Measurements from ENCODE around the gene MGST2.

MGST2 gene

GRCh38 chr4:139647184-139647583 is 18.4 kb upstream of the MGST2 start:
- TF ChIP-seq, protein P1, sequence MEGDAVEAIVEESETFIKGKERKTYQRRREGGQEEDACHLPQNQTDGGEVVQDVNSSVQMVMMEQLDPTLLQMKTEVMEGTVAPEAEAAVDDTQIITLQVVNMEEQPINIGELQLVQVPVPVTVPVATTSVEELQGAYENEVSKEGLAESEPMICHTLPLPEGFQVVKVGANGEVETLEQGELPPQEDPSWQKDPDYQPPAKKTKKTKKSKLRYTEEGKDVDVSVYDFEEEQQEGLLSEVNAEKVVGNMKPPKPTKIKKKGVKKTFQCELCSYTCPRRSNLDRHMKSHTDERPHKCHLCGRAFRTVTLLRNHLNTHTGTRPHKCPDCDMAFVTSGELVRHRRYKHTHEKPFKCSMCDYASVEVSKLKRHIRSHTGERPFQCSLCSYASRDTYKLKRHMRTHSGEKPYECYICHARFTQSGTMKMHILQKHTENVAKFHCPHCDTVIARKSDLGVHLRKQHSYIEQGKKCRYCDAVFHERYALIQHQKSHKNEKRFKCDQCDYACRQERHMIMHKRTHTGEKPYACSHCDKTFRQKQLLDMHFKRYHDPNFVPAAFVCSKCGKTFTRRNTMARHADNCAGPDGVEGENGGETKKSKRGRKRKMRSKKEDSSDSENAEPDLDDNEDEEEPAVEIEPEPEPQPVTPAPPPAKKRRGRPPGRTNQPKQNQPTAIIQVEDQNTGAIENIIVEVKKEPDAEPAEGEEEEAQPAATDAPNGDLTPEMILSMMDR (IDR thresholded peaks at IDR 0.05; ENCODE audit: insufficient read depth, low read length, poor library complexity, severe bottlenecking): no peak
- TF ChIP-seq EZH2phosphoT487 (conservative IDR thresholded peaks at IDR 0.05; ENCODE audit: low read length): no peak
- Histone ChIP-seq H3K9me2 (replicated peaks; ENCODE audit: insufficient read depth, low read length) (no peaks in the 10 kb centered on the region), H4K20me1 (ENCODE audit: low read depth, low read length) (no peaks in the 10 kb centered on the region), H3K27ac (ENCODE audit: low read depth, low read length) (no peak overlapping the region), H3F3A (ENCODE audit: insufficient read depth) (no peaks in the 10 kb centered on the region), H3K9ac (ENCODE audit: low read length) (no peak overlapping the region), H3K9me3 (ENCODE audit: insufficient read depth, low read length) (no peaks in the 10 kb centered on the region), H3K36me3 (ENCODE audit: low read length) (no peaks in the 10 kb centered on the region), H3K4me3 (ENCODE audit: insufficient read depth, low read length, poor library complexity, severe bottlenecking) (no peak overlapping the region), H2AFZ (ENCODE audit: low read depth, low read length, severe bottlenecking) (no peak overlapping the region), H3K79me2 (ENCODE audit: insufficient read depth, low read length) (no peaks in the 10 kb centered on the region), H3K27me3 (ENCODE audit: low read length) (no peaks in the 10 kb centered on the region), H3K4me2 (ENCODE audit: low read depth, low read length, poor library complexity, severe bottlenecking) (no peak overlapping the region)

DNA sequence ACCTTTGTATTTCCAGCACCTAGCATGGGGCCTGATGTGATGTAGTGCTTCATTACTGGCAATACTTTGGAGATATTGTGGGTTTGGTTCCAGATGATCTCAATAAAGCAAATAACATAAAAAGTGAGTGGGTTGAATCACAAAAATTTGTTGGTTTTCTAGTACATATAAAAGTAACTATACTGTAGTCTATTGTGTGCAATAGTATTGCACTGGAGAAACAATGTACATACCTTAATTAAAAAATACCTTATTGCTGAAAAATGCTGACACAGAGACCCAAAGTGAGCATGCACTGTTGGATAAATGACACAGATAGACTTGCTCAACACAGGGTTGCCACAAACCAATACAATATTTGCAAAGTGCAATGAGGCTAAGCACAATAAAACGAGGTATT is 17.7 kb upstream of the MGST2 start:
- no peaks in the 10 kb centered on the region for H3K36me3 ChIP-seq (ENCODE audit: low read length)
- H3K9me3 ChIP-seq (ENCODE audit: insufficient read depth, low read length): no peaks in the 10 kb centered on the region
- H3K27me3 ChIP-seq (ENCODE audit: low read length): no peaks in the 10 kb centered on the region
- H3K79me2 ChIP-seq (ENCODE audit: insufficient read depth, low read length): no peaks in the 10 kb centered on the region
- no peaks in the 10 kb centered on the region for H3F3A ChIP-seq (ENCODE audit: insufficient read depth)
- H3K27ac ChIP-seq (ENCODE audit: low read depth, low read length): no peak overlapping the region
- no peak overlapping the region for H3K4me3 ChIP-seq (ENCODE audit: insufficient read depth, low read length, poor library complexity, severe bottlenecking)
- H3K9me2 ChIP-seq (replicated peaks; ENCODE audit: insufficient read depth, low read length): no peaks in the 10 kb centered on the region
- no peak overlapping the region for H3K4me2 ChIP-seq (ENCODE audit: low read depth, low read length, poor library complexity, severe bottlenecking)
- no peak overlapping the region for H3K9ac ChIP-seq (ENCODE audit: low read length)
- no peaks in the 10 kb centered on the region for H4K20me1 ChIP-seq (ENCODE audit: low read depth, low read length)
- no peak overlapping the region for H2AFZ ChIP-seq (ENCODE audit: low read depth, low read length, severe bottlenecking)
- TF ChIP-seq EZH2phosphoT487 (conservative IDR thresholded peaks at IDR 0.05; ENCODE audit: low read length): no peak

DNA sequence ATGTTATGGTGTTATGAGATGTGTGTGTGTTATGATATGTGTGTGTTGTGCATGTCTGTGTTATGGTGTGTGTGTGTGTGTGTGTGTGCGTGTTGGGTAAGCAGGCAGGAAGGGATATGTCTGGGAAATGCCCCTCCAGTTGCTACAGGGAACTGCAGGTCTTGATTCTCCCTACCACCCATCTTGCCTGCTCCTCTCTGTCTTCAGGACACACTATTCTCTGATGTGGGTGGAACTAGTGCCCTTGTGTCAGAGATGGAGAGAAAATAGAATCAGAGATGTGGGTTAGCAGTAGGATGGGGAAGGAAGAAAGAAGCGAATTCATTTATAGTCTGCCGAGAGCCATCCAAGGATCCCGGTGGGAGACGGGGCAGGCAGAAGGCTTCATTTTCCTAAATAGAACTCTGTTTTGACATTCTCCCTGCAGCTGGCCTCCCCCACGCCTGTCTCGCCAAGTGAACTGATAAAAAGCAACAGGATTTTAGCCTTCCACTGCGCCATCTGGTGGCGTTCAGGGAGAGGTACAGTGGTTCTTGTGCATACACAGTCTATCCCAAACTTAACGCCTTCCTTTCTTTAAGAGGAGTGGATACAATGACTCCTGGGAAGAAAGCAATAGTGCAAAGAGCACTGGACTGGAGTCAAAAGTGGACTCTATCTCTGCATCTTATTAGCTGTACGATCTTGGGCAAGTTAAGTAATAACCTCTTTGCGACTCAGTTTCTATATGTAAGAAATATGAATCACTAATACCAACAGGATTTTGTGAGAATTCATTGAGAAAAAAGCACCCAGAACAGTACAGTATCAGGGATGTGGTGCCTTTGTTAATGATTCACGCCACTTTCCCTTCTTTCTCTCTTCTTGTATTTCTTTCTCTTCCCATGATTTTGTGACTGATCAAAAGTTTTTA is 14.1 kb upstream of the MGST2 start:
- no peak overlapping the region for H3K9ac ChIP-seq (ENCODE audit: low read length)
- H4K20me1 ChIP-seq (ENCODE audit: low read depth, low read length): no peaks in the 10 kb centered on the region
- no peaks in the 10 kb centered on the region for H3K79me2 ChIP-seq (ENCODE audit: insufficient read depth, low read length)
- H3K9me2 ChIP-seq (replicated peaks; ENCODE audit: insufficient read depth, low read length): no peaks in the 10 kb centered on the region
- H3K27me3 ChIP-seq (ENCODE audit: low read length): no peaks in the 10 kb centered on the region
- no peak overlapping the region for H2AFZ ChIP-seq (ENCODE audit: low read depth, low read length, severe bottlenecking)
- H3K36me3 ChIP-seq (ENCODE audit: low read length): no peaks in the 10 kb centered on the region
- TF ChIP-seq, protein P1 (IDR thresholded peaks at IDR 0.05; ENCODE audit: insufficient read depth, low read length, poor library complexity, severe bottlenecking): peak; percentile 60
- no peak for TF ChIP-seq EZH2phosphoT487 (conservative IDR thresholded peaks at IDR 0.05; ENCODE audit: low read length)
- no peak overlapping the region for H3K27ac ChIP-seq (ENCODE audit: low read depth, low read length)
- no peak overlapping the region for H3K4me3 ChIP-seq (ENCODE audit: insufficient read depth, low read length, poor library complexity, severe bottlenecking)
- no peak overlapping the region for H3K4me2 ChIP-seq (ENCODE audit: low read depth, low read length, poor library complexity, severe bottlenecking)
- H3K9me3 ChIP-seq (ENCODE audit: insufficient read depth, low read length): no peaks in the 10 kb centered on the region
- no peaks in the 10 kb centered on the region for H3F3A ChIP-seq (ENCODE audit: insufficient read depth)

DNA sequence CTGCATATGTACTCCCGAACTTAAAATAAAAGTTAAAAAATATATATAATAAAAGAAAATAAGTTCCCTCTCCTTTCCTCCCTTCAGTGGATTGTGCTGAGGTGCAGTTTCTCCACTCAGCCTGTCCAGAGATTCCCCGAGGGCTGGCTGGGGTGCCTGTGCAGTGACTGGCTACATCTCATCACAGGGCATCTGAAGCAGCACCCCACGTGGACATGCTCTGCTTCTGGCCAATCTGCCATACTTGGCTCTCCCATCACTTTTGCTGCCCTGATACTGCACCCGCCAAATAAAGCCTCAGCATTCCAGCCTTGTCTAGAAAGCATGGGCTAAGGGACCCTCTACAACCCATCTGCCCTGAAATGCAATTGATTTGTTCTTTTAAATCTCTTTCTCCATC is 11.1 kb upstream of the MGST2 start:
- H3K9me3 ChIP-seq (ENCODE audit: insufficient read depth, low read length): no peaks in the 10 kb centered on the region
- H3K79me2 ChIP-seq (ENCODE audit: insufficient read depth, low read length): no peaks in the 10 kb centered on the region
- TF ChIP-seq, protein P1 (IDR thresholded peaks at IDR 0.05; ENCODE audit: insufficient read depth, low read length, poor library complexity, severe bottlenecking): no peak
- no peak for TF ChIP-seq EZH2phosphoT487 (conservative IDR thresholded peaks at IDR 0.05; ENCODE audit: low read length)
- H2AFZ ChIP-seq (ENCODE audit: low read depth, low read length, severe bottlenecking): no peak overlapping the region
- H3K4me2 ChIP-seq (ENCODE audit: low read depth, low read length, poor library complexity, severe bottlenecking): no peak overlapping the region
- no peaks in the 10 kb centered on the region for H3F3A ChIP-seq (ENCODE audit: insufficient read depth)
- H3K4me3 ChIP-seq (ENCODE audit: insufficient read depth, low read length, poor library complexity, severe bottlenecking): no peak overlapping the region
- no peaks in the 10 kb centered on the region for H3K9me2 ChIP-seq (replicated peaks; ENCODE audit: insufficient read depth, low read length)
- no peaks in the 10 kb centered on the region for H4K20me1 ChIP-seq (ENCODE audit: low read depth, low read length)
- no peak overlapping the region for H3K9ac ChIP-seq (ENCODE audit: low read length)
- no peaks in the 10 kb centered on the region for H3K36me3 ChIP-seq (ENCODE audit: low read length)
- no peaks in the 10 kb centered on the region for H3K27me3 ChIP-seq (ENCODE audit: low read length)
- H3K27ac ChIP-seq (ENCODE audit: low read depth, low read length): no peak overlapping the region

Measured in SU-DHL-6 (cell line).